Suppressor macrophage (primary cell): ENCODE results near the gene HSPA12A.
A peak's percentile ranks its signal among the peaks of the same experiment; 100 is the strongest.

ENCODE experiments used
- DNase-seq, 4 experiments: peaks; one replicate each; pipeline ENCODE4 v3.0.0-alpha.2; 2020 to 2022

HSPA12A gene

GRCh38 chr10:116663342-116663741 is 79.0 kb downstream of the HSPA12A start:
- no peak for DNase-seq

- no peak for DNase-seq
Measured at GRCh38 chr10:116660860-116661259, 81.5 kb downstream of the HSPA12A start.

GRCh38 chr10:116659049-116659670 is 83.2 kb downstream of the HSPA12A start:
- no peak for DNase-seq

- DNase-seq: no peak
Measured at GRCh38 chr10:116657863-116658551, 84.4 kb downstream of the HSPA12A start.

- no peak for DNase-seq
Measured at GRCh38 chr10:116656044-116656443, 86.3 kb downstream of the HSPA12A start.

GRCh38 chr10:116655568-116655967 is 86.8 kb downstream of the HSPA12A start:
- no peak for DNase-seq

GRCh38 chr10:116654816-116655215 is 87.5 kb downstream of the HSPA12A start:
- DNase-seq: peak in 3 of 4 experiments; percentile 7 to 8 (median 8)

GRCh38 chr10:116653885-116654284 is 88.5 kb downstream of the HSPA12A start:
- DNase-seq: no peak

- no peak for DNase-seq
Measured at GRCh38 chr10:116648903-116649302, 93.5 kb downstream of the HSPA12A start.

- DNase-seq: no peak
Measured at GRCh38 chr10:116646502-116646901, 95.9 kb downstream of the HSPA12A start.

GRCh38 chr10:116637830-116638229 is 104.5 kb downstream of the HSPA12A start:
- DNase-seq: no peak

GRCh38 chr10:116636976-116637375 is 105.4 kb downstream of the HSPA12A start:
- no peak for DNase-seq

GRCh38 chr10:116636385-116636784 is 106.0 kb downstream of the HSPA12A start:
- DNase-seq: no peak

- DNase-seq: no peak
Measured at GRCh38 chr10:116634126-116634975, 108.0 kb downstream of the HSPA12A start.

- DNase-seq: no peak
Measured at GRCh38 chr10:116633216-116633600, 109.2 kb downstream of the HSPA12A start.

- DNase-seq: no peak
Measured at GRCh38 chr10:116632596-116633215, 109.7 kb downstream of the HSPA12A start.

- DNase-seq: no peak
Measured at GRCh38 chr10:116631871-116632295, 110.5 kb downstream of the HSPA12A start.

GRCh38 chr10:116630020-116630419 is 112.3 kb downstream of the HSPA12A start:
- no peak for DNase-seq

- no peak for DNase-seq
Measured at GRCh38 chr10:116629340-116629739, 113.0 kb downstream of the HSPA12A start.

- DNase-seq: no peak
Measured at GRCh38 chr10:116627386-116627933, 114.9 kb downstream of the HSPA12A start.

GRCh38 chr10:116626815-116627214 is 115.6 kb downstream of the HSPA12A start:
- DNase-seq: no peak

- DNase-seq: no peak
Measured at GRCh38 chr10:116625845-116626244, 116.5 kb downstream of the HSPA12A start.
